HEK293T (cell line): ENCODE data around the gene IL1R2.

ENCODE experiments used
- CTCF ChIA-PET: fragments of 350-600 bp; formaldehyde crosslinking; extraction: SDS; loops from one replicate; lab custom pipeline; 2021; ENCODE audit warnings: antibody characterized with exemption, inconsistent platforms; lab: Yijun Ruan, JAX
- POLR2A ChIA-PET: fragments of 350-600 bp; formaldehyde crosslinking; extraction: SDS; loops from one replicate; lab custom pipeline; 2020; ENCODE audit warnings: antibody characterized with exemption, inconsistent platforms; lab: Yijun Ruan, JAX
- DNase-seq: peaks from one replicate; pipeline ENCODE4 v3.0.0; 2012; ENCODE audit warnings: mixed read lengths; ENCODE audit errors: extremely low spot score
- ARNT ChIP-seq: fragments of 450-650 bp; IDR thresholded peaks from 2 replicates; pipeline ENCODE4 v1.6.1; 2017; ENCODE audit warnings: mild to moderate bottlenecking
- BHLHE40 ChIP-seq: fragments of 450-650 bp; IDR thresholded peaks from 2 replicates; pipeline ENCODE4 v1.6.1; 2016; ENCODE audit warnings: mild to moderate bottlenecking, moderate library complexity, borderline replicate concordance
- CTBP1 ChIP-seq: fragments of 450-650 bp; IDR thresholded peaks from 2 replicates; pipeline ENCODE4 v1.6.1; 2016; ENCODE audit warnings: borderline replicate concordance
- ELF4 ChIP-seq: fragments of 450-650 bp; IDR thresholded peaks from 2 replicates; pipeline ENCODE4 v1.6.1; 2017; ENCODE audit warnings: antibody characterized with exemption
- FOXA1 ChIP-seq: fragments of 450-650 bp; IDR thresholded peaks from 2 replicates; pipeline ENCODE4 v1.6.1; 2016; ENCODE audit warnings: mild to moderate bottlenecking
- FOXK2 ChIP-seq: fragments of 450-650 bp; IDR thresholded peaks from 2 replicates; pipeline ENCODE4 v1.6.1; 2016; ENCODE audit warnings: mild to moderate bottlenecking
- FOXM1 ChIP-seq: fragments of 450-650 bp; IDR thresholded peaks from 2 replicates; pipeline ENCODE4 v1.6.1; 2017; ENCODE audit warnings: mild to moderate bottlenecking, borderline replicate concordance
- HDGF ChIP-seq: fragments of 450-650 bp; IDR thresholded peaks from 2 replicates; pipeline ENCODE4 v1.6.1; 2017; ENCODE audit warnings: antibody characterized with exemption, borderline replicate concordance
- L3MBTL2 ChIP-seq: fragments of 450-650 bp; conservative IDR thresholded peaks from 2 replicates; pipeline ENCODE4 v1.6.1; 2016; ENCODE audit warnings: mild to moderate bottlenecking
- LEF1 ChIP-seq: fragments of 450-650 bp; IDR thresholded peaks from 2 replicates; pipeline ENCODE4 v1.6.1; 2017; ENCODE audit warnings: mild to moderate bottlenecking, borderline replicate concordance
- NFRKB ChIP-seq: fragments of 450-650 bp; IDR thresholded peaks from 2 replicates; pipeline ENCODE4 v1.6.1; 2016; ENCODE audit warnings: mild to moderate bottlenecking, moderate library complexity
- PKNOX1 ChIP-seq: fragments of 450-650 bp; IDR thresholded peaks from 2 replicates; pipeline ENCODE4 v1.6.1; 2016
- SP1 ChIP-seq: fragments of 450-650 bp; IDR thresholded peaks from 2 replicates; pipeline ENCODE4 v1.6.1; 2017
- SUZ12 ChIP-seq: fragments of 450-650 bp; IDR thresholded peaks from 2 replicates; pipeline ENCODE4 v1.6.1; 2016; ENCODE audit warnings: mild to moderate bottlenecking
- TARDBP ChIP-seq: fragments of 450-650 bp; IDR thresholded peaks from 2 replicates; pipeline ENCODE4 v1.6.1; 2016
- ZNF384 ChIP-seq: fragments of 450-650 bp; IDR thresholded peaks from 2 replicates; pipeline ENCODE4 v1.6.1; 2016

Gene IL1R2

GRCh38 chr2:101952551-101952950 is 39.2 kb upstream of the IL1R2 start:
- TF ChIP-seq ELF4 (no peak), ARNT (no peak), FOXM1 (no peak), CTBP1 (no peak), FOXA1 (no peak), LEF1 (no peak), ZNF384 (no peak), NFRKB (no peak), FOXK2 (no peak), BHLHE40 (no peak), SP1 (no peak), HDGF (no peak), TARDBP (no peak), PKNOX1 (no peak), SUZ12 (no peak)
- no peak for DNase-seq
- POLR2A ChIA-PET, result no interaction called here
- CTCF ChIA-PET, result no interaction called here

GRCh38 chr2:101956465-101957438 is 35.0 kb upstream of the IL1R2 start:
- CTCF ChIA-PET, result interaction anchor here (0.5 kb wide), 2 partner anchors 615 to 720 kb away, joined by 3 read pairs; no protein-coding TSS in a partner anchor

GRCh38 chr2:101958061-101958460 is 33.7 kb upstream of the IL1R2 start:
- no peak for DNase-seq
- ChIA-PET POLR2A (no interaction called here), CTCF (no interaction called here)
- no peak for TF ChIP-seq LEF1
- TF ChIP-seq CTBP1, result no peak
- TF ChIP-seq TARDBP, result no peak
- no peak for TF ChIP-seq FOXM1
- TF ChIP-seq HDGF, result no peak
- TF ChIP-seq PKNOX1, result no peak
- no peak for TF ChIP-seq BHLHE40
- no peak for TF ChIP-seq FOXA1
- no peak for TF ChIP-seq FOXK2
- no peak for TF ChIP-seq ARNT
- TF ChIP-seq ZNF384, result no peak
- no peak for TF ChIP-seq SUZ12
- TF ChIP-seq NFRKB, result no peak
- TF ChIP-seq L3MBTL2, result no peak

More at GRCh38 chr2:101956465-101957438, 35.0 kb upstream of the IL1R2 start:
- POLR2A ChIA-PET, result no interaction called here
- TF ChIP-seq LEF1, result no peak
- TF ChIP-seq FOXA1, result no peak
- no peak for TF ChIP-seq FOXM1
- no peak for TF ChIP-seq HDGF
- TF ChIP-seq SP1, result no peak
- no peak for TF ChIP-seq SUZ12
- no peak for TF ChIP-seq ARNT
- no peak for TF ChIP-seq ZNF384
- TF ChIP-seq PKNOX1, result no peak
- TF ChIP-seq ELF4, result no peak
- TF ChIP-seq BHLHE40, result no peak
- no peak for TF ChIP-seq CTBP1
- TF ChIP-seq TARDBP, result no peak
- no peak for TF ChIP-seq FOXK2
- no peak for TF ChIP-seq NFRKB
- TF ChIP-seq L3MBTL2, result no peak
- no peak for DNase-seq

- CTCF ChIA-PET, result no interaction called here
- POLR2A ChIA-PET, result no interaction called here
- TF ChIP-seq SP1 (no peak), ARNT (no peak), FOXM1 (no peak), BHLHE40 (no peak), FOXK2 (no peak), HDGF (no peak), ZNF384 (no peak), FOXA1 (no peak), TARDBP (no peak), SUZ12 (no peak), L3MBTL2 (no peak), PKNOX1 (no peak), LEF1 (no peak), CTBP1 (no peak), ELF4 (no peak), NFRKB (no peak)
- no peak for DNase-seq
These were observed 30.9 kb upstream of the IL1R2 start for GRCh38 chr2:101960819-101961337.
